Sigmoid colon (tissue), 7 donors: ENCODE data around the gene SRSF2. TPM values are rescaled to one million over a fixed set of nuclear protein-coding genes. Genes with fewer than 3 reads are reported as not detected.
"Not testable (repeated sequence)": the region's sequence is repeated elsewhere in the genome, so short reads cannot be mapped to it uniquely, and the experiment has no call there.

ENCODE experiments used
- DNase-seq: peaks from one replicate; pipeline ENCODE4 v3.0.0-alpha.2; 2019
- H3K27ac ChIP-seq, 4 donors: fragments of 200-600 bp; sonication (generic); one replicate each; pipeline ENCODE4 v1.5.1; 2016 to 2019; ENCODE audit warnings: mild to moderate bottlenecking in 1 of 4
- H3K27me3 ChIP-seq, 3 donors: fragments of 200-600 bp; sonication (generic); one replicate each; pipeline ENCODE4 v1.5.1; 2019; ENCODE audit warnings: mild to moderate bottlenecking in 1 of 3
- H3K36me3 ChIP-seq, 4 donors: fragments of 200-600 bp; sonication (generic); one replicate each; pipeline ENCODE4 v1.5.1; 2016 to 2019
- H3K4me1 ChIP-seq, 4 donors: fragments of 200-600 bp; sonication (generic); one replicate each; pipeline ENCODE4 v1.5.1; 2017 to 2019
- H3K4me3 ChIP-seq, 4 donors: fragments of 200-600 bp; sonication (generic); one replicate each; pipeline ENCODE4 v1.5.1; 2017 to 2019; ENCODE audit warnings: mild to moderate bottlenecking in 2 of 4, moderate library complexity in 1 of 4
- H3K9me3 ChIP-seq, 4 donors: fragments of 200-600 bp in 3 of 4; sonication (generic) in 3 of 4; one replicate each; pipeline versions ENCODE4 v1.5.1 to v1.6.1; 2013 to 2019
- EP300 ChIP-seq, 4 donors: sonication (generic); formaldehyde crosslinking; IDR thresholded peaks; one replicate each; pipeline ENCODE4 v1.6.1; 2017; ENCODE audit warnings: antibody characterized with exemption in 4 of 4
- POLR2A ChIP-seq, 2 donors: fragments of 450-650 bp; IDR thresholded peaks; one replicate each; pipeline ENCODE4 v1.6.1; 2016; ENCODE audit warnings: antibody characterized with exemption in 2 of 2, mild to moderate bottlenecking in 2 of 2, moderate library complexity in 2 of 2
- POLR2AphosphoS5 ChIP-seq, 4 donors: sonication (generic); formaldehyde crosslinking; IDR thresholded peaks; one replicate each; pipeline ENCODE4 v1.6.1; 2017; ENCODE audit warnings: antibody characterized with exemption in 4 of 4
- WGBS, 2 donors: extraction: QIAGEN DNeasy Blood & Tissue Kit; methylation state at CpG; one replicate each; pipeline ENCODE4 v1.1.7; 2013; 5-methylcytosine and 5-hydroxymethylcytosine counted together
- intact Hi-C: fragments of 100-400 bp; cut with DNase I; formaldehyde crosslinking; loops from one replicate; pipeline ENCODE4 v1.15.1; 2023
- polyA plus RNA-seq, 3 donors: library from polyadenylated mRNA; stranded (reverse); fragments of 200-250 nt; gene quantifications; one replicate each; pipeline ENCODE4 v1.2.3, GENCODE V29; 2013
- total RNA-seq, 4 donors: library from RNA; depleted of rRNA; stranded (reverse); fragments of >200 nt; gene quantifications; one replicate each; pipeline ENCODE4 v1.1.0, GENCODE V29; 2016
- TF ChIP-seq, protein P1 (sequence below), 4 experiments: fragments of 450-650 bp in 3 of 4; fragments of 200-600 bp in 1 of 4; IDR thresholded peaks; one replicate each; pipeline ENCODE4 v1.5.1; 2016 to 2019; ENCODE audit warnings: antibody characterized with exemption in 4 of 4, mild to moderate bottlenecking in 3 of 4, moderate library complexity in 2 of 4
- donor health status: healthy with polysubstance abuse.
- donor health status: Bipolar disorder and iron deficiency.
- donor health status: healthy.

SRSF2 gene
- total and polyA plus RNA-seq, 7 donors = 87.9 to 229 (median 126) TPM

DNA sequence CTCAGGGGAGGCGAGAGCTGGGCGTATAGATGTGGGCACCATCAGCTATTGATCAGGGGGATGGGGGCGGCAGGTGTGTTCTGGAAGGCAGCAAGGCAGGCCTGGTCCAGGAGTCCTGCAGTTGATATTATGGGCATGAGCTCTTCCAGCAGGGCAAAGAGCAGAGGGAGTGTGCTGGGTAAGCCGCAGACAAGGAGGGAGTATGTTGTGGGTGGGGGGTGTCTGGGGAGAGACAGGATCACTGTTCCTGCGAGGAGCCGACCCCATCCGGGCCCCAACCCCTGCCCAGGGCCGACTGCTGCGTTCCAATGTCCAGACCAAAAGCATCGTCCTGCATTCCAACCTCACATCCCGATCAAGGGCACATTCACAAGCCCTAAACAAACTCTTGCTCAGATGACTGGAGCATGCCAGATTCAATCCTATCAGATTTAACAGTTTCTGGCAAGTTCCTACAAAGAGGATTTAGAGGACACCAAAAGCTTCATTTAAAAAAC is 35.6 kb downstream of the SRSF2 start:
- Histone ChIP-seq H3K4me1 (peaks cover 0 to 95% (median 88%) of the 10 kb centered on the region in 4 donors), H3K27ac (peak overlapping the region; percentile 88 to 98 (median 95)), H3K27me3 (no peaks in the 10 kb centered on the region), H3K36me3 (no peaks in the 10 kb centered on the region), H3K9me3 (no peaks in the 10 kb centered on the region), H3K4me3 (peak overlapping the region in 3 of 4 donors; percentile 6 to 41 (median 39))
- WGBS, 2 donors = 80 to 82% methylated on average over 11 of the region's 11 CpGs
- TF ChIP-seq POLR2A (IDR thresholded peaks at IDR 0.05) = no peak
- intact Hi-C loops = no loop called here
- DNase-seq = no peak

DNA sequence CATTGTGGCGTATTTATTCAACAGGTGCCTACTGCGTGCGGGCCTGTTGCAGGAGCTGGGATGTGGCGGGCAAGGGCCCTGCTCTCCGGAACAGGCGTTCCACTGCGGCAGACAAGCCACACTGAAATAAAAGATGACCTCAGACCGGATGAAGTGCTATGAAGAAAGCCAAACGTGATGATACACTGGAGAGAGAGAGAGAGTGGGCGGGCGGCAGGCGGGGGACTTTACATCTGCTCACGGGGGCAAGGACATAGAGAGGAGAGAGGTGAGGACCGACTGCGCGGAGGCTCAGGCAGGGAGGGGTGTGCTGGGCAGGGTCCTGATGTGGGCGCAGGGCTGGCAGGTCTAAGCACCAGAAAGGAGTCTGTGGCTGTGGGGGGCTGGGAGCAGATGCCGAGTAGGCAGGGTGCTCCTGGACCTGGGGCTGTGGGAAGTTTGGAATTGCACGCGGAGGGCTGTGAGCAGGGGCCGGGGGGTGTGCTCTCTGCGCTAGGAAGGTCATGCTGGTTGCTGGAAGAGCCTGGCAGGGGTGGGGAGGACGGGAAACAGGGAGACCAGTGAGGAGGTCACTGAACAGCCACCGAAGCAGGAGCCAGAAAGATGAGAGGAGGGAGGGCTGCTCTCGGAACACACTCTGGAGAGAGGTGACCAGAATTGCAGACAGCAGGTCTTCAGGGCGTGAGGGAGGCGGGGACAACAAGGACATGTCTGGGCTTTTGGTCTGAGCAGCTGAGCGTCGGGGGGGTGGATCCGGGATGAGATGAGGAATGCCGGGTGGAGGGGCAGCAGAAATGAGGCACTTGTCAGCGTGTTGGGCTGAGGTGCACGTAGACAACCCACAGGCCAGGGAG is 36.3 kb downstream of the SRSF2 start:
- H3K4me1 ChIP-seq = peaks cover 0 to 97% (median 92%) of the 10 kb centered on the region in 4 donors
- intact Hi-C loops = no loop called here
- 71 to 79% methylated on average over 33 of the region's 33 CpGs for WGBS, 2 donors
- no peaks in the 10 kb centered on the region for H3K9me3 ChIP-seq
- peak; percentile 57 to 83 (median 74) for TF ChIP-seq POLR2AphosphoS5 (IDR thresholded peaks at IDR 0.05)
- TF ChIP-seq, protein P1, sequence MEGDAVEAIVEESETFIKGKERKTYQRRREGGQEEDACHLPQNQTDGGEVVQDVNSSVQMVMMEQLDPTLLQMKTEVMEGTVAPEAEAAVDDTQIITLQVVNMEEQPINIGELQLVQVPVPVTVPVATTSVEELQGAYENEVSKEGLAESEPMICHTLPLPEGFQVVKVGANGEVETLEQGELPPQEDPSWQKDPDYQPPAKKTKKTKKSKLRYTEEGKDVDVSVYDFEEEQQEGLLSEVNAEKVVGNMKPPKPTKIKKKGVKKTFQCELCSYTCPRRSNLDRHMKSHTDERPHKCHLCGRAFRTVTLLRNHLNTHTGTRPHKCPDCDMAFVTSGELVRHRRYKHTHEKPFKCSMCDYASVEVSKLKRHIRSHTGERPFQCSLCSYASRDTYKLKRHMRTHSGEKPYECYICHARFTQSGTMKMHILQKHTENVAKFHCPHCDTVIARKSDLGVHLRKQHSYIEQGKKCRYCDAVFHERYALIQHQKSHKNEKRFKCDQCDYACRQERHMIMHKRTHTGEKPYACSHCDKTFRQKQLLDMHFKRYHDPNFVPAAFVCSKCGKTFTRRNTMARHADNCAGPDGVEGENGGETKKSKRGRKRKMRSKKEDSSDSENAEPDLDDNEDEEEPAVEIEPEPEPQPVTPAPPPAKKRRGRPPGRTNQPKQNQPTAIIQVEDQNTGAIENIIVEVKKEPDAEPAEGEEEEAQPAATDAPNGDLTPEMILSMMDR (IDR thresholded peaks at IDR 0.05) = no peak
- TF ChIP-seq POLR2A (IDR thresholded peaks at IDR 0.05) = peak; percentile 22 to 49
- peak overlapping the region; percentile 6 to 41 (median 23) for H3K4me3 ChIP-seq
- no peaks in the 10 kb centered on the region for H3K27me3 ChIP-seq
- H3K36me3 ChIP-seq = no peaks in the 10 kb centered on the region
- peak; percentile 91 for DNase-seq
- peak overlapping the region; percentile 88 to 98 (median 95) for H3K27ac ChIP-seq

DNA sequence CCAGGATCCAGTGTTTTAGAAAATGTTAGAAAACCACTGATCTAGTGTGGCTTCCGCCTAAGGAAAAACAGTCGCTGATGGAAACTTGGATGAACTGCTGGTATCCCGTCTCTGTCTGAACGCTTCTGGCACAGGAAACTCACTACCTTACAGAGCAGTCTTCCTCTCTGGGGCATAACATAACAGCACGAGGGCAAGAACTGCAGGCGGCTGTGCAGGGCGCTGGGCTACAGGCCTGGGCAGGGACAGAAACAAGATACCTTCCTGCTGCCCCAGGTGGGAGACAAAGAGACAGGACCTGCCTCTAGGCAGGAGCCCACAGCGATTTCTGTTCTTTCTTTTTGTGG is 36.9 kb downstream of the SRSF2 start:
- H3K27ac ChIP-seq = peak overlapping the region; percentile 88 to 98 (median 95)
- TF ChIP-seq POLR2A (IDR thresholded peaks at IDR 0.05) = no peak
- no peak for TF ChIP-seq POLR2AphosphoS5 (IDR thresholded peaks at IDR 0.05)
- no peak for TF ChIP-seq EP300 (IDR thresholded peaks at IDR 0.05)
- TF ChIP-seq, protein P1 (IDR thresholded peaks at IDR 0.05) = no peak
- H3K9me3 ChIP-seq = no peaks in the 10 kb centered on the region
- no peak for DNase-seq
- WGBS, 2 donors = 76 to 84% methylated on average over 8 of the region's 8 CpGs
- intact Hi-C loops = no loop called here
- peaks cover 0 to 97% (median 94%) of the 10 kb centered on the region in 4 donors for H3K4me1 ChIP-seq
- H3K4me3 ChIP-seq = peak overlapping the region in 3 of 4 donors; percentile 6 to 41 (median 39)
- H3K27me3 ChIP-seq = no peaks in the 10 kb centered on the region
- no peaks in the 10 kb centered on the region for H3K36me3 ChIP-seq

DNA sequence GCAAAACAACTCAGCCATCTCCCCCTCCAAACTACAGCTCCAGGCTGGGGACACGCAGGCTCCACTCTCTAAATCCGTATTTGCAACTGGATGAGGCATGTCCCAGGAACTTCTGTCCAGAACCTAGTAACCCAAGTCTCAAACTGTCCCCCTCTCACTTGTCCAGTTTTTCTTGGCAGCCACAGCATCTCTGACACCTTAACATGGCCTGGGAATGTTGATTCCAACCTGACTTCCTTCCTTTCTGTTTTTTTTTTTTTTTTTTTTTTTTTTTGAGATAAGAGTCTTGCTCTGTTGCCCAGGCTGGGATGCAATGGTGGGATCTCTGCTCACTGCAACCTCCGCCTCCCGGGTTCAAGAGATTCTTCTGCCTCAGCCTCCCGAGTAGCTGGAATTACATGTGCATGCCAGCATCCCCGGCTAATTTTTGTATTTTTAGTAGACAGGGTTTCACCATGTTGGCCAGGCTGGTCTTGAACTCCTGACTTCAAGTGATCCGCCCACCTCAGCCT is 38.6 kb downstream of the SRSF2 start:
- H3K9me3 ChIP-seq, DNase-seq, H3K36me3 ChIP-seq, H3K27me3 ChIP-seq, H3K4me3 ChIP-seq, intact Hi-C loops: not testable (repeated sequence)
- WGBS, 2 donors = 92 to 94% methylated on average over 7 of the region's 7 CpGs
- Histone ChIP-seq H3K27ac (peak overlapping the region; percentile 88 to 98 (median 95)), H3K4me1 (peaks cover 0 to 98% (median 93%) of the 10 kb centered on the region in 4 donors)

DNA sequence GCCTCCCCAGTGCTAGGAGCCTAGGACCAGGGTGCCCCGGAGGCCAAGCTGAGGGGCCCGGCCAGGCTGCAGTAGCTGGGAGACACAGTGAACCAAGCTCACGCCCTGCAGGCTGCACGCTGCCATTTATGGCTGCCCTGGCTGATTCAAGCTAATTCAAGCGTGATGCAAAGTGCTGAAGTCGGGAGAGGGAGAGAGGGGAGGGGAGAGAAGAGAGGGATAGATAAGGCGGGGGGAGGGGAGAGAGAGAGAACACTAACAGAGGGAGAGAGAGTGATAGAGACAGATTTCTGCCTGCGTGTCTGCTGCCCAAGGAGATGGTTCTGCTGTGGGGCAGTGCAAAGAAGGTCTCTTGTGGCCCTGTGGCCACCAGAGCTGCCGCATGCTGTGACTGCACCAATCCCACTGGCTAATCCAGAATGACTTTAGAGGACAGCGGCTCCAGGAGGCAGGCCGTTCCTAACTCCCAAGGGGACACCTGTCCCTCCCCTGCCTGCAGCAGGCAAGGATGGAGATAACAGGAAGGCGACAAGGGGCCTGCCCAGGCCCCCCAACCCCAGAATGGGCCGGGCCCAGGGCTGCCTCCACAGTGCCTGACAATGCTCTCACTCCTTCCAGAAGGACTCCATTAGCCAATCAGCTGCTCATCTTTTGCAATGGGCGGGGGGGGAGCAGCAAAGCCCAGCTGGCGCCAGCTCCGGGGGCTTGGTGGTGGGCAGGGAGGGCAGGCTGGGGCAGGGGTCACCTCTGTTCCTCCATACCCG is 39.2 kb downstream of the SRSF2 start:
- intact Hi-C loops = no loop called here
- no peaks in the 10 kb centered on the region for H3K9me3 ChIP-seq
- DNase-seq = no peak
- WGBS, 2 donors = 74 to 76% methylated on average over 17 of the region's 17 CpGs
- peak overlapping the region; percentile 88 to 98 (median 95) for H3K27ac ChIP-seq
- H3K36me3 ChIP-seq = no peaks in the 10 kb centered on the region
- peaks cover 0 to 92% (median 88%) of the 10 kb centered on the region in 4 donors for H3K4me1 ChIP-seq
- peak overlapping the region in 2 of 4 donors; percentile 6 to 7 for H3K4me3 ChIP-seq
- no peaks in the 10 kb centered on the region for H3K27me3 ChIP-seq
- TF ChIP-seq POLR2AphosphoS5 (IDR thresholded peaks at IDR 0.05) (peak in 2 of 4 donors; percentile 12 to 13), EP300 (IDR thresholded peaks at IDR 0.05) (no peak), POLR2A (IDR thresholded peaks at IDR 0.05) (no peak)
- TF ChIP-seq, protein P1 (IDR thresholded peaks at IDR 0.05) = no peak
